Jurkat, Clone E6-1 (cell line): Measurements from ENCODE around the gene EIF2D.
A peak's percentile ranks its signal among the peaks of the same experiment; 100 is the strongest.

Experiments
- DNase-seq: peaks from one replicate; pipeline ENCODE4 v3.0.0-alpha.2; 2011; ENCODE audit warnings: low read depth, low spot score
- H3K4me3 ChIP-seq: 2 replicates; pipeline ENCODE4 v1.5.1; 2011; ENCODE audit warnings: mild to moderate bottlenecking, low read length, control low read depth, moderate library complexity

Gene EIF2D

GRCh38 chr1:206575894-206576737 lies 36.1 kb downstream of the EIF2D start:
- no peak for DNase-seq
- no peak overlapping the region for H3K4me3 ChIP-seq

GRCh38 chr1:206575165-206575893 lies 36.9 kb downstream of the EIF2D start:
- DNase-seq: peak; percentile 82
- peak overlapping the region; percentile 3; the same call in 1 of the 2 replicates for H3K4me3 ChIP-seq

- DNase-seq: no peak
- no peak overlapping the region for H3K4me3 ChIP-seq
These were observed 38.5 kb downstream of the EIF2D start for GRCh38 chr1:206573762-206574161.

GRCh38 chr1:206573319-206573718 lies 38.9 kb downstream of the EIF2D start:
- H3K4me3 ChIP-seq: no peak overlapping the region
- no peak for DNase-seq

- DNase-seq: no peak
- H3K4me3 ChIP-seq: no peak overlapping the region
These were observed 39.4 kb downstream of the EIF2D start for GRCh38 chr1:206572835-206573234.

- no peak for DNase-seq
- H3K4me3 ChIP-seq: no peak overlapping the region
These were observed 41.7 kb downstream of the EIF2D start for GRCh38 chr1:206570529-206570928.

GRCh38 chr1:206569556-206569955 lies 42.7 kb downstream of the EIF2D start:
- DNase-seq: no peak
- H3K4me3 ChIP-seq: no peak overlapping the region

- no peak overlapping the region for H3K4me3 ChIP-seq
- DNase-seq: no peak
These were observed 43.4 kb downstream of the EIF2D start for GRCh38 chr1:206568779-206569352.

- no peak overlapping the region for H3K4me3 ChIP-seq
- DNase-seq: no peak
These were observed 44.0 kb downstream of the EIF2D start for GRCh38 chr1:206568256-206568655.

GRCh38 chr1:206566999-206567398 lies 45.3 kb downstream of the EIF2D start:
- no peak overlapping the region for H3K4me3 ChIP-seq
- no peak for DNase-seq

GRCh38 chr1:206565995-206566394 lies 46.3 kb downstream of the EIF2D start:
- no peak for DNase-seq

GRCh38 chr1:206563367-206564207 lies 48.7 kb downstream of the EIF2D start:
- H3K4me3 ChIP-seq: peak overlapping the region; percentile 34
- no peak for DNase-seq

More at GRCh38 chr1:206565995-206566394, 46.3 kb downstream of the EIF2D start:
- H3K4me3 ChIP-seq: no peak overlapping the region

- no peak for DNase-seq
- peak overlapping the region; percentile 98 for H3K4me3 ChIP-seq
These were observed 52.1 kb downstream of the EIF2D start for GRCh38 chr1:206560007-206560716.

- DNase-seq: no peak
- peak overlapping the region; percentile 98 for H3K4me3 ChIP-seq
These were observed 52.6 kb downstream of the EIF2D start for GRCh38 chr1:206559672-206559995.

GRCh38 chr1:206558794-206559671 lies 53.2 kb downstream of the EIF2D start:
- H3K4me3 ChIP-seq: peak overlapping the region; percentile 98
- no peak for DNase-seq

GRCh38 chr1:206557636-206558473 lies 54.4 kb downstream of the EIF2D start:
- no peak for DNase-seq
- peak overlapping the region; percentile 98 for H3K4me3 ChIP-seq
